Upper lobe of left lung (tissue), 6 donors: ENCODE results near the gene FBXO9. TPM values are rescaled to one million over a fixed set of nuclear protein-coding genes. Genes with fewer than 3 reads are reported as not detected.

ENCODE experiments used
- ATAC-seq, 2 donors: fragments of 200-7000 bp; cut with Tn5 transposase; one replicate each; pipeline ENCODE4 v1.9.1; 2022; ENCODE audit warnings: mild to moderate bottlenecking in 2 of 2, moderate library complexity in 2 of 2; ENCODE audit not compliant: low FRiP score in 2 of 2
- DNase-seq, 2 donors: peaks; one replicate each; pipeline ENCODE4 v3.0.0-alpha.2; 2019 to 2020
- H3K27ac ChIP-seq, 4 donors: fragments of 200-600 bp; sonication (generic); one replicate each; pipeline ENCODE4 v1.5.1; 2016 to 2019
- H3K27me3 ChIP-seq, 4 donors: fragments of 200-600 bp; sonication (generic); one replicate each; pipeline ENCODE4 v1.5.1; 2017 to 2019
- H3K36me3 ChIP-seq, 4 donors: fragments of 200-600 bp; sonication (generic); one replicate each; pipeline ENCODE4 v1.5.1; 2016 to 2019
- H3K4me1 ChIP-seq, 4 donors: fragments of 200-600 bp; sonication (generic); one replicate each; pipeline ENCODE4 v1.5.1; 2018 to 2019
- H3K4me3 ChIP-seq, 4 donors: fragments of 200-600 bp; sonication (generic); one replicate each; pipeline ENCODE4 v1.5.1; 2017 to 2019; ENCODE audit warnings: mild to moderate bottlenecking in 2 of 4, moderate library complexity in 1 of 4
- H3K9me3 ChIP-seq, 4 donors: fragments of 200-600 bp; sonication (generic); one replicate each; pipeline ENCODE4 v1.5.1; 2018 to 2019
- EP300 ChIP-seq, 4 donors: sonication (generic); formaldehyde crosslinking; IDR thresholded peaks; one replicate each; pipeline ENCODE4 v1.5.1; 2017; ENCODE audit warnings: antibody characterized with exemption in 4 of 4, control low read depth in 2 of 4
- POLR2A ChIP-seq, 4 donors: fragments of 450-650 bp; IDR thresholded peaks; one replicate each; pipeline ENCODE4 v1.5.1; 2016 to 2017; ENCODE audit warnings: antibody characterized with exemption in 4 of 4, mild to moderate bottlenecking in 2 of 4
- POLR2AphosphoS5 ChIP-seq, 2 donors: sonication (generic); formaldehyde crosslinking; IDR thresholded peaks; one replicate each; pipeline ENCODE4 v1.5.1; 2017; ENCODE audit warnings: antibody characterized with exemption in 2 of 2
- WGBS, 2 donors: methylation state at CpG; one replicate each; pipeline ENCODE4 v1.1.5; 2017 to 2018; 5-methylcytosine and 5-hydroxymethylcytosine counted together
- total RNA-seq, 6 donors: library from RNA; depleted of rRNA in 4 of 6; stranded (reverse); fragments of >200 nt in 4 of 6; gene quantifications; one replicate each; pipeline versions ENCODE4 v1.1.0 to v1.2.1, GENCODE V29; 2016 to 2021
- TF ChIP-seq, protein P1 (sequence below), 6 experiments: fragments of 450-650 bp in 4 of 6; fragments of 200-600 bp in 2 of 6; sonication (generic) in 2 of 6; IDR thresholded peaks; one replicate each; pipeline ENCODE4 v1.5.1; 2016 to 2019; ENCODE audit warnings: antibody characterized with exemption in 6 of 6
- donor health status: DM: no; HTN: no; CAD: no; lungs with moderate emphysema.
- donor health status: DM: no; HTN: yes; CAD: no; lungs with severe emphysema.

Gene FBXO9
- total RNA-seq, 6 donors from 2014 or later: 56.2 to 98.5 (median 83.0) TPM

DNA sequence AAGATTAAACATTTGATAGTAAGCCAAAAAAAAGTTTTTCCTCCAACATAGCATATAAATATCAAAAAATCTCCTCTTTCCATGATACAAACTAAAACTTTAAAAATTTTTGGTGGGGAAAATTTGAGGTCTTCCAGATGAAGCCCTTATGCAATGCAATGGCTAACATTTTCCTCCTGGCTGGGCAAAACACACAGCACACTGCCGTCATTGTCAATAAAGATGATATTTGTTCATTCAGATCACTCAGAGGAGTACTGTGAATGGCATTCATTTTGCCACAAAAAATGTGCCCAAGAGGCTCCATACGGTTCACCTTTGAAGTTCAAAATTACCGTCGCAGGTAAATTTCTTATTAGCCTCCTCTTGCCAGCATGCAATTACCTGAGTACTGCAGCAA is 33.9 kb upstream of the FBXO9 start:
- DNase-seq (no peak), ATAC-seq (no peak)
- Histone ChIP-seq H3K4me1 (no peaks in the 10 kb centered on the region), H3K27ac (no peak overlapping the region), H3K36me3 (peaks cover 3 to 83% (median 37%) of the 10 kb centered on the region in 4 donors), H3K27me3 (no peaks in the 10 kb centered on the region), H3K9me3 (no peaks in the 10 kb centered on the region), H3K4me3 (no peak overlapping the region)
- no peak for TF ChIP-seq POLR2A (IDR thresholded peaks at IDR 0.05)
- TF ChIP-seq, protein P1, sequence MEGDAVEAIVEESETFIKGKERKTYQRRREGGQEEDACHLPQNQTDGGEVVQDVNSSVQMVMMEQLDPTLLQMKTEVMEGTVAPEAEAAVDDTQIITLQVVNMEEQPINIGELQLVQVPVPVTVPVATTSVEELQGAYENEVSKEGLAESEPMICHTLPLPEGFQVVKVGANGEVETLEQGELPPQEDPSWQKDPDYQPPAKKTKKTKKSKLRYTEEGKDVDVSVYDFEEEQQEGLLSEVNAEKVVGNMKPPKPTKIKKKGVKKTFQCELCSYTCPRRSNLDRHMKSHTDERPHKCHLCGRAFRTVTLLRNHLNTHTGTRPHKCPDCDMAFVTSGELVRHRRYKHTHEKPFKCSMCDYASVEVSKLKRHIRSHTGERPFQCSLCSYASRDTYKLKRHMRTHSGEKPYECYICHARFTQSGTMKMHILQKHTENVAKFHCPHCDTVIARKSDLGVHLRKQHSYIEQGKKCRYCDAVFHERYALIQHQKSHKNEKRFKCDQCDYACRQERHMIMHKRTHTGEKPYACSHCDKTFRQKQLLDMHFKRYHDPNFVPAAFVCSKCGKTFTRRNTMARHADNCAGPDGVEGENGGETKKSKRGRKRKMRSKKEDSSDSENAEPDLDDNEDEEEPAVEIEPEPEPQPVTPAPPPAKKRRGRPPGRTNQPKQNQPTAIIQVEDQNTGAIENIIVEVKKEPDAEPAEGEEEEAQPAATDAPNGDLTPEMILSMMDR (IDR thresholded peaks at IDR 0.05): no peak
- TF ChIP-seq POLR2AphosphoS5 (IDR thresholded peaks at IDR 0.05): no peak
- TF ChIP-seq EP300 (IDR thresholded peaks at IDR 0.05): no peak
- 96 to 97% methylated on average over 4 of the region's 4 CpGs for whole genome bisulfite sequencing, 2 donors

DNA sequence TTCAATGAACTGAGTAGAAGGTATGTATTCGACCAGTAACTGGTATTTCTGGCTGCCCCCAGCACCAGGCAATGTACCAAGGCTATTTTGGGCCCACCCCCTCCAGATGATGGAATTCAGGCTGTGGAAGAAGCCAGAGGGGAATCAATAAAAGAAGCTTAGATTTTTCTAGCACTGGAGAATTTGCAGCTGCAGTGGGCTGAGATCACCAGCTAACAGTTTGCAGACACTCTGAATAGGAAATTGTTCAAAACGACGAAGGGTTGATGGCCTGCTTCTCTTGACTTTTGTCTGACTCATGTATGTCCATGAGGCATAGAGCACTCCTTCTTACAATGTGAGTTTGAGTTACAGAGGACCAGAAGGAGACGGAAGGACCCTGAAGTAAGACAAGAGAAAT is 32.4 kb upstream of the FBXO9 start:
- ATAC-seq (peak in 1 of 2 donors; percentile 41), DNase-seq (no peak)
- peaks cover 3 to 73% (median 34%) of the 10 kb centered on the region in 4 donors for H3K36me3 ChIP-seq
- H3K4me3 ChIP-seq: no peak overlapping the region
- H3K4me1 ChIP-seq: no peaks in the 10 kb centered on the region
- H3K27me3 ChIP-seq: no peaks in the 10 kb centered on the region
- peak overlapping the region in 1 of 4 donors; percentile 46 for H3K27ac ChIP-seq
- WGBS, 2 donors: 73 to 79% methylated on average over 4 of the region's 4 CpGs
- TF ChIP-seq EP300 (IDR thresholded peaks at IDR 0.05) (no peak), POLR2A (IDR thresholded peaks at IDR 0.05) (no peak), POLR2AphosphoS5 (IDR thresholded peaks at IDR 0.05) (no peak)
- TF ChIP-seq, protein P1 (IDR thresholded peaks at IDR 0.05): no peak
- H3K9me3 ChIP-seq: no peaks in the 10 kb centered on the region

DNA sequence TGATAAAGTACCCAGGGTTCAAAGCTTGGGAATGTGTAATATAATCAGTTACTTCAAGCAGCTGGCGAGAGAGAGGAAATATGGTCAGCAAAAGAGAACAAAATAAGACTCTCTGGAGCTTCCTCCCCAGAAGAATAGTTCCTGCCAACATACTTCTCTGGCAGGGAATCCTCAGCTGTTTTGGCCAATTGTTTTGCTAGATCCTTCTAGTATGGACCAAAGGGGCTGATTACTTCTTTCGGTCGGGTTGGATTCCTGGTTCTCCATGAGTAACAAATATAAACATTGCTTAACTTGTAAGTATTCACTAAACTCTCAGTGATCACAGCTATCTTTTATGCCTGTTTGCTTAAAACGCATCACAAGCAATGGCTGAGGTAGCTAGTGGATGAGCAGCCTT is 31.4 kb upstream of the FBXO9 start:
- 48 to 59% methylated on average over 4 of the region's 4 CpGs for WGBS, 2 donors
- H3K4me1 ChIP-seq: no peaks in the 10 kb centered on the region
- no peaks in the 10 kb centered on the region for H3K9me3 ChIP-seq
- ATAC-seq (peak in 1 of 2 donors; percentile 72), DNase-seq (no peak)
- H3K27me3 ChIP-seq: no peaks in the 10 kb centered on the region
- peaks cover 1 to 65% (median 32%) of the 10 kb centered on the region in 4 donors for H3K36me3 ChIP-seq
- no peak for TF ChIP-seq EP300 (IDR thresholded peaks at IDR 0.05)
- TF ChIP-seq POLR2A (IDR thresholded peaks at IDR 0.05): no peak
- TF ChIP-seq, protein P1 (IDR thresholded peaks at IDR 0.05): no peak
- TF ChIP-seq POLR2AphosphoS5 (IDR thresholded peaks at IDR 0.05): no peak
- peak overlapping the region in 1 of 4 donors; percentile 30 for H3K27ac ChIP-seq
- no peak overlapping the region for H3K4me3 ChIP-seq

DNA sequence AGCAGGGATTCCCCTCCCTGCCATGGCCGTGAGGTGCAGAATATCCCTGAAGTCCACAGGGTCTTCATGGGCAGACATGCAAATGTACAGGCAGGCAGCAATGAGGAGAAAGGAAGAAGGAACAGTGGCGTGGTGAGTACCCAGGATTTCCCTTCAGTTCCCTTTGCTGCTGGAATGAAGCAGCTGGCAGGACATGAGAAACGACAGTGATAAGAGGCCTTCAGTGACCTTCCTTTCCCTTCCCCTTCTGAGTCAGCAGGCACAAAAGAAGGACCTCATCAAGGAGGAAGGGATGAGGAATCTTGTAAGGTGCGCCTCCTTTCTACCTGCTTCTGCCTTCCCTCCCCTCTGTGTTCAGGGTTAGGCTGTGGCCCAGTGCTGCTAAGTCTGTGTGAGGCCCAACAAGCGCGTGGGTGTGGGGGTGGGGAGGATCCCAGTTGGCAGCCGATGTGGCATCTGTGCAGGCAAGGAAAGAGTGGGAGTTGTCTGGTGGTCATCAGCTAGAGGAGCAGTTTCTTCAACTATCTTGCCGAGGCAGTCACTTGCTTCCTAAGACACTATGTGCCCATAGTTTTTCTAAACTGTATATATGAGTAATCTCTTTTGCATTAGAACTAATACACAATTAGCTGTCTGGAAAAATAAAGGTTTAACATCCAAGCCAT is 29.5 kb upstream of the FBXO9 start:
- DNase-seq (peak in 1 of 2 donors; percentile 20), ATAC-seq (no peak)
- TF ChIP-seq EP300 (IDR thresholded peaks at IDR 0.05) (no peak), POLR2AphosphoS5 (IDR thresholded peaks at IDR 0.05) (no peak), POLR2A (IDR thresholded peaks at IDR 0.05) (no peak)
- TF ChIP-seq, protein P1 (IDR thresholded peaks at IDR 0.05): no peak
- H3K36me3 ChIP-seq: peaks cover 4 to 65% (median 40%) of the 10 kb centered on the region in 4 donors
- 82 to 83% methylated on average over 8 of the region's 8 CpGs for WGBS, 2 donors
- no peaks in the 10 kb centered on the region for H3K9me3 ChIP-seq
- no peak overlapping the region for H3K27ac ChIP-seq
- H3K4me3 ChIP-seq: no peak overlapping the region
- no peaks in the 10 kb centered on the region for H3K4me1 ChIP-seq
- H3K27me3 ChIP-seq: no peaks in the 10 kb centered on the region

DNA sequence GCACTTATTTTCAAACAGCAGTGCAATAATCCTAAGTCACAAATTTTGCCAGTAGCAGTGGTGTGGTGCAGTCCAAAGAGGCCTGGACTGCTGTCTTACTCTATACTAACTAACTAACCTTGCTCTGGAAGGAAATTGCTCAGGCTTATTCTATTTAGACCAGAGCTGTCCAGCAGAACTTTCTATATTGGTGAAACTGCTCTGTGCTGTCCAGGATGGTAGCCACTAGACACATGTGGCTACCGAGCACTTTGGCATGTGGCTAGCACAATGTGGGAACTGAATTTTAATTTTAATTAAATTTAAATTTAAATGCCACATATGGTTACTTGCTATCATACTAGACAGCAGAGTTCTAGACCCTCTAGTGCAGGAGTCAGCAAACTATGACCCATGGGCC is 27.1 kb upstream of the FBXO9 start:
- 39 to 100% methylated on average over 1 of the region's 1 CpG for WGBS, 2 donors
- Histone ChIP-seq H3K27ac (no peak overlapping the region), H3K36me3 (peaks cover 9 to 52% (median 35%) of the 10 kb centered on the region in 4 donors), H3K9me3 (no peaks in the 10 kb centered on the region), H3K4me3 (no peak overlapping the region), H3K4me1 (peaks cover 0 to 5% (median 1%) of the 10 kb centered on the region in 4 donors), H3K27me3 (no peaks in the 10 kb centered on the region)
- no peak for TF ChIP-seq EP300 (IDR thresholded peaks at IDR 0.05)
- DNase-seq: no peak
- ATAC-seq: no peak
